ENCODE data around the gene CRIP3. TPM values are rescaled to one million over a fixed set of nuclear protein-coding genes. Genes with fewer than 3 reads are reported as not detected.

Gene CRIP3
- total RNA-seq, 4 donors from 2014 or later, result 1.5 to 2.7 TPM; not detected in 2

DNA sequence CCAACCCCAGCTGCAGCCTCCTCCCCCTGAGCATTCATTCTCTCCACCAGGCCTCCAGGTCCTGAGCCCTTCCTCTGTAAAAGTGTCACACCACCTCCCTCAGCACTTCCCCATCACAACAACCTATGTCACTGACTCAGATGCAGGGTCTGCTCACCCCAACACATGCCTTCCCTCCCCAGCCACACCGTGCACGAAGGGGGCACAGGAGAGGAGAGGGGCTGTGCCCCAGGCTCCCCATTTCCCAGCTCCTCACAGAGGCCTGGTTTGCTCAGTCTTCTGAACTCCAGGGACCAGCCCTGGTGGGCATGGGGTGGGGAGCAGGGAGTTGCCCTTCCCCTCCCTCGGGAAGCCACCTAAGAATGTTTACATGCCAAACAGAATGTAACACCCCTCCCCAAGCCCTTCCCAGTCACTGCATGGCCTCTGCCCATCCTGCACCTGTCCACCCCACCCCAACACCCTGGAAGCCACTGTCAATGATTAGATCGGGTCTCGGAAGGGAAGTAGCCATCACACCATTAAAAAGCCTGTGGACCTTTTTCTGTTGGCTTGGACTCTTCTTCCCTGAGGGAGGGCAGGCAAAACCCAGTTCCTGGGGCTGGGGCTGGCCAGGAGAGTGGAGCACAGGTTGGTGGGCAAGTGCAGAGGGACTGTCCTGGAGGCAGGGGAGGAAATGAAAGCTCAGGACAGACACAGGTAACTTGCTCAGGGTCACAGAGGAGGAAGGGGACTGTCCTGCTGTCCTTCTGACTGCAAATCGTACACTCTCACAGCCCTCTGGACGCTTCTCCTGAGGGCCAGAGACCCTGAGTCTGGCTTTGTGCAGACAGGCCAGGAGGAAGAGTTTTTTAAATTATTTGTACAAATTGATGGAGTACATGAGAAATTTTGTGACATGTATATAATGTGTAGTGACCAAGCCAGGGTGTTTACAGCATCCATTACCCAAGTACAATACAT, 20.6 kb downstream of the CRIP3 start:
- intact Hi-C loops (cut with DNase I; ENCODE audit: low total_unique reads), result no loop called here
- H3K9me3 ChIP-seq, result no peaks in the 10 kb centered on the region
- H3K27me3 ChIP-seq, result no peaks in the 10 kb centered on the region
- H3K4me3 ChIP-seq, result no peak overlapping the region
- H3K36me3 ChIP-seq, result no peaks in the 10 kb centered on the region
- TF ChIP-seq, protein P1, sequence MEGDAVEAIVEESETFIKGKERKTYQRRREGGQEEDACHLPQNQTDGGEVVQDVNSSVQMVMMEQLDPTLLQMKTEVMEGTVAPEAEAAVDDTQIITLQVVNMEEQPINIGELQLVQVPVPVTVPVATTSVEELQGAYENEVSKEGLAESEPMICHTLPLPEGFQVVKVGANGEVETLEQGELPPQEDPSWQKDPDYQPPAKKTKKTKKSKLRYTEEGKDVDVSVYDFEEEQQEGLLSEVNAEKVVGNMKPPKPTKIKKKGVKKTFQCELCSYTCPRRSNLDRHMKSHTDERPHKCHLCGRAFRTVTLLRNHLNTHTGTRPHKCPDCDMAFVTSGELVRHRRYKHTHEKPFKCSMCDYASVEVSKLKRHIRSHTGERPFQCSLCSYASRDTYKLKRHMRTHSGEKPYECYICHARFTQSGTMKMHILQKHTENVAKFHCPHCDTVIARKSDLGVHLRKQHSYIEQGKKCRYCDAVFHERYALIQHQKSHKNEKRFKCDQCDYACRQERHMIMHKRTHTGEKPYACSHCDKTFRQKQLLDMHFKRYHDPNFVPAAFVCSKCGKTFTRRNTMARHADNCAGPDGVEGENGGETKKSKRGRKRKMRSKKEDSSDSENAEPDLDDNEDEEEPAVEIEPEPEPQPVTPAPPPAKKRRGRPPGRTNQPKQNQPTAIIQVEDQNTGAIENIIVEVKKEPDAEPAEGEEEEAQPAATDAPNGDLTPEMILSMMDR (IDR thresholded peaks at IDR 0.05), result no peak
- no peak for TF ChIP-seq POLR2A (IDR thresholded peaks at IDR 0.05)
- DNase-seq, result no peak
- H3K27ac ChIP-seq, result no peak overlapping the region
- no peaks in the 10 kb centered on the region for H3K4me1 ChIP-seq

DNA sequence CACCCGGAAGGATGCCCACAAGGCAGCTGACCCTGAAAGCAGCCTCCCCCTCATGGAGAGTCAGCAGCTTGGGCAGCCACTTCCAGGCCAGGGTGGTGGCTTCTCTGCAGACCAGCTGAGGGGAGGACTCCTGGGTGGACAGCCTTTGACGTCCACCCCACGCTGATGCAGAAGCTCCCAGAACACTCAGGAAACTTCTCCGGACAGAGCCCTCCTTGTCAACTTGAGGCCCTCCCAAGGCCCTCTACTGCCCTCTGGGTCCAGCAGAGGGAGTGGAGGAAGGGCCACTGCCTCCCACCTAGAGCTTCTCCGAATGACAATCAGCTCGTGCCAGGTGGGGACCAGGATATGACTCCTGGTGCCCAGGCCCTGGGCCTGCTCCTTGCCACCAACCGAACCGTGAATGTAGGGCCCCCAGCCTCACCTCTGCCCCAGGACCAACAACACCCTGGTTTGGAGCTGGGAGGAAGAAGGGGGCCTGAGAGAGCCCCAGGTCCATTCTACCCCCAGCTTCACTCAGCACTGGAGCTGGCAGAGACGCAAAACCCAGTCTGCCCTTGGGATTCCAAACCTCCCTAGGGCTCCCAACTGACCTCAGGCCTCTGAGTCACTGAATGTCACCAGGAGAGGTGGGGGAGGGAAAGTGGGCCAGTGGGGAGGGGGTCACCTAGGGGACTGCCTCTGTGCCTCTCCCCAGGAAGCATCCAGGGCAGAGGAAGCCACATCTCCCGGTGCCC, 21.5 kb downstream of the CRIP3 start:
- Histone ChIP-seq H3K9me3 (no peaks in the 10 kb centered on the region), H3K4me3 (no peak overlapping the region), H3K4me1 (no peaks in the 10 kb centered on the region), H3K27ac (no peak overlapping the region), H3K27me3 (no peaks in the 10 kb centered on the region), H3K36me3 (no peaks in the 10 kb centered on the region)
- TF ChIP-seq POLR2A (IDR thresholded peaks at IDR 0.05), result no peak
- TF ChIP-seq, protein P1 (IDR thresholded peaks at IDR 0.05), result no peak
- DNase-seq, result no peak
- intact Hi-C loops (cut with DNase I; ENCODE audit: low total_unique reads), result no loop called here

DNA sequence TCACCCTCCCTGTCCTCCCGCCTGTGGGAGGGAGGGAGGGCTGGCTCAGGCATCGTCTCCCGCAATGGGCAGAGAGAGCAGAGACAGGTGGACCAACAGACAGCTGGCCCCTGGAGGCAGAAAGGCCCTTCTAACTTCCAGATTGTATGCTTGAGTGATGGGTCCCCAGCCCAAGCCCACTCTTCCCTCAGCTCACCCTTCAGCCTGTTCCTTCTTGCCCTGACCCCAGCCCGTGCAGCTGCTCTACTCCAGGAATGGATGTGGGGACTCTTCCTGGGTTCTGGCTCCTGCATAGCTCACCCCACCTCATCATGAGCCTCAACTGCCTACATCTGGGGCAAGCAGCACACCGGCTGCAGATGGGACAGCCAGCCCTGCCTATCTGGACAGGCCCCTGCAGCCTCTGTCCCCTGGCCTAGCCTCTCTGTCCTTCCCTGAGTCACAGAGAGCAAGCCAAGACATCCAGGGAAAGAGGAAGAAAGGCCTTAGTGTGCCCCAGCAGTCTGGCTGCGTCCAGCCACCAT, 22.1 kb downstream of the CRIP3 start:
- Histone ChIP-seq H3K36me3 (no peaks in the 10 kb centered on the region), H3K27me3 (no peaks in the 10 kb centered on the region), H3K4me3 (no peak overlapping the region), H3K27ac (no peak overlapping the region), H3K9me3 (no peaks in the 10 kb centered on the region), H3K4me1 (no peaks in the 10 kb centered on the region)
- DNase-seq, result no peak
- intact Hi-C loops (cut with DNase I; ENCODE audit: low total_unique reads), result no loop called here
- TF ChIP-seq, protein P1 (IDR thresholded peaks at IDR 0.05), result no peak
- TF ChIP-seq POLR2A (IDR thresholded peaks at IDR 0.05), result no peak

DNA sequence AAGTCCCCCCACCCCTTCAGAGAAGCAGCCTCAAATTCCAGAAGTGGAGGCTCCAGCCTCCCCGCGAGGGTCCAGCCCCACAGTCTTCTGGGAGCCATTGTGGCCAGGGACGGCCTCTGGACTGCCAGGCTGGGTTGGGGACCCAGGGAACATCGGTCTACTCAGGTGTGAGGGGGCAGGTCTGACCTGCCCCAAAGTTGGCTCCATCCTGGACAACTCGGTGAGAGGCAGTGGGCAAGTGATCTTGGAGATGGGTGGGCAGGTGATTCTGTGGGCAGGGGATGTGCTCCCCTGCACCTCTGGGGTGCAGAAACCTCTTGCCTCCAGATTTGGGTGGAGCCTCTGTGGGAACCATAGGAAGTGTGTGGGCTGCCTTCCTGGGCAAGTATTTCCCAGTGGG, 22.8 kb downstream of the CRIP3 start:
- Histone ChIP-seq H3K36me3 (no peaks in the 10 kb centered on the region), H3K9me3 (no peaks in the 10 kb centered on the region), H3K4me1 (no peaks in the 10 kb centered on the region), H3K27ac (no peak overlapping the region), H3K4me3 (no peak overlapping the region), H3K27me3 (no peaks in the 10 kb centered on the region)
- intact Hi-C loops (cut with DNase I; ENCODE audit: low total_unique reads), result no loop called here
- no peak for TF ChIP-seq POLR2A (IDR thresholded peaks at IDR 0.05)
- TF ChIP-seq, protein P1 (IDR thresholded peaks at IDR 0.05), result no peak
- no peak for DNase-seq

All from uterus (tissue), 4 donors.